Measurements from ENCODE around the gene RILPL1. TPM values are rescaled to one million over a fixed set of nuclear protein-coding genes. Genes with fewer than 3 reads are reported as not detected.
A peak's percentile ranks its signal among the peaks of the same experiment; 100 is the strongest.
"Not testable (repeated sequence)": the region's sequence is repeated elsewhere in the genome, so short reads cannot be mapped to it uniquely, and the experiment has no call there.

The RILPL1 gene, protein sequence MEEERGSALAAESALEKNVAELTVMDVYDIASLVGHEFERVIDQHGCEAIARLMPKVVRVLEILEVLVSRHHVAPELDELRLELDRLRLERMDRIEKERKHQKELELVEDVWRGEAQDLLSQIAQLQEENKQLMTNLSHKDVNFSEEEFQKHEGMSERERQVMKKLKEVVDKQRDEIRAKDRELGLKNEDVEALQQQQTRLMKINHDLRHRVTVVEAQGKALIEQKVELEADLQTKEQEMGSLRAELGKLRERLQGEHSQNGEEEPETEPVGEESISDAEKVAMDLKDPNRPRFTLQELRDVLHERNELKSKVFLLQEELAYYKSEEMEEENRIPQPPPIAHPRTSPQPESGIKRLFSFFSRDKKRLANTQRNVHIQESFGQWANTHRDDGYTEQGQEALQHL
- 10 to 100 TPM; 12.0 to 27.9 (median 15.4) TPM for total RNA-seq

DNA sequence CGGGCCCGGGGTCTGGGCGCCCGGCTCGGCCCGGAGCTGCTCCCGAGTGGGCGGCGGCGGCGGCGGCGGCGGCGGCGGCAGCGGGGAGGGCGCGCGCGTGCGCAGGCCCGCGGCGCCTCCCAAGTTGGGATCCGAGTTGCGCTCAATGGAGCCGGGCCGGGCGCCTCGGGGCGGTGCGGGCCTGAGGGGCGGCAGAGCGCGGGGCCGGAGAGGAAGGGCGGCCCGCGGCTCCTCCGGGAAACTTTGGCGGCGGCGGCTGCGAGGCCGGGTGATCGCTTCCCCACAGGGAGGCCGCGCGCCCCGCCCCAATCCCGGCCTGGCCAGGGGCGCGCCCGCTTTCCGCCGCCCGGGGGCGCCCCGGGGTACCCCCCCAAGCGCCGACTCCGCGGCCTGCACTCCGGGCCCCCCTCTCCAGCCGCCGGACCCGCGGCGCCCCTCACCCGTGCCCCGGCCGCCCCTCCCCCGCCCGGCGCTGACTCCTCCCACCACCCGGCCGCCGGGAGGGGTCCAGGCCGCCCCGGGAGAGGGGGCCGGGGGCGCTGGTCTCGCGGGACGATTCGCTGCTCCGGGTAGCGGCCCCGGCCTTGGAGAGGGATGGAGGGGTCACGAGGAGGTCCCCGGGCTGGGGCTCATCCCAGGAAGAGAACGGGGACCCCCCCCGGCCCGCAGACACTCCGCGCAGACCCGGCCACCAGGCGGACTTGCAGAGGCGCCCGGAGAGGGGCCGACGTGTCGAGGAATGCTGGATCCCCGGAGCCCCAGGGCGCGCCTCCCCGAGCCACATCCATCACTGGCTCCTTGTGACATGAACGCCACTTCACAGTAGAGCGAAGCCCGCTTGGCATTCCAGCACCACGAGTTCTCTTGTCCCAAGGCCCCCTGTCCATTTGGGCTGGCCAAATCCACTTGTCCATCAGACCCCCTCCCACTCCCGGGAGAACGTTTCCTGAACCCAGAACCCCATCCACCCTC is at the start of gene RILPL1:
RILPL1 (minus strand) TSS at position 48 of the 972 bp plus-strand sequence. CDS start 237 bp downstream, outside the sequence.
- intact Hi-C loops (cut with DNase I; ENCODE audit: low total_unique reads) = no loop called here
- TF ChIP-seq POLR2A (IDR thresholded peaks at IDR 0.05) = no peak
- H3K4me3 ChIP-seq (ENCODE audit: low read depth, poor library complexity, severe bottlenecking) = peak within 1 kb of the TSS; percentile 77
- WGBS, 2 donors = 1 to 3% methylated on average over 17 to 42 of the region's 114 CpGs
- DNase-seq (ENCODE audit: low spot score in 2 of 2) = peak; percentile 20 to 89

DNA sequence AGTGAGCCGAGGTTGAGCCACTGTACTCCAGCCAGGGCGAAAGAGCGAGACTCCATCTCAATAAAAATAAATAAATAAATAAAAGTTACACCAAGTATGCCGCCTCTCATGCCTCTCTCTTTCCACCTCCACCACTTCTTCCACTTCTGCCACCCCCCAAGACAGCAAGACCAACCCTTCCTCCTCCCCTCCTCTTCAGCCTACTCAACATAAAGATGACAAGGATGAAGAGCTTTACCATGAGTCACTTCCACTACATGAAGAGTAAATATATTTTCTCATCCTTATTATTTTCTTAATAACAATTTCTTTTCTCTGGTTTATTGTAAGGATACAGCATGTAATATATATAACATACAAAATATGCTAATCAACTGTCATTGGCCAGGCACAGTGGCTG is 47.3 kb upstream of the RILPL1 start:
- no peak for DNase-seq (ENCODE audit: low spot score in 2 of 2)
- WGBS, 2 donors = 93 to 95% methylated on average over 4 of the region's 4 CpGs
- H3K4me3 ChIP-seq (ENCODE audit: low read depth, poor library complexity, severe bottlenecking) = no peak overlapping the region
- intact Hi-C loops (cut with DNase I; ENCODE audit: low total_unique reads) = no loop called here
- no peak for TF ChIP-seq POLR2A (IDR thresholded peaks at IDR 0.05)
- TF ChIP-seq CTCF (IDR thresholded peaks at IDR 0.05) = no peak

DNA sequence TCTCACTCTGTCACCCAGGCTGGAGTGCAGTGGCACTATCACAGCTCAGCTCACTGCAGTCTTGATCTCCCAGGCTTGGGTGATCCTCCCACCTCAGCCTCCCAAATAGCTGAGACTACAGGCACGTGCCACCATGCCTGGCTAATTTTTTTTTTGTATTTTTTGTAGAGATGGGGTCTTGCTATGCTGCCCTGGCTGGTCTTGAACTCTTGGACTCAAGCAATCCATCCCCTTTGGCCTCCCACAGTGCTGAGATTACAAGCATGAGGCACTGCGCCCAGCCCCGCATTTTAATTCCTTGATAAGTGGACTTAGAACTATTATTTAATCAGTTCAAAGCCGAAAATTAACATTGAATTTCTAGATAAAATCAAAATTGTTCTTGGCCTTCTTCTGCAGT is 45.3 kb upstream of the RILPL1 start:
- 95 to 98% methylated on average over 4 of the region's 4 CpGs for WGBS, 2 donors
- DNase-seq (ENCODE audit: low spot score in 2 of 2); intact Hi-C loops (cut with DNase I; ENCODE audit: low total_unique reads); H3K4me3 ChIP-seq (ENCODE audit: low read depth, poor library complexity, severe bottlenecking): not testable (repeated sequence)

DNA sequence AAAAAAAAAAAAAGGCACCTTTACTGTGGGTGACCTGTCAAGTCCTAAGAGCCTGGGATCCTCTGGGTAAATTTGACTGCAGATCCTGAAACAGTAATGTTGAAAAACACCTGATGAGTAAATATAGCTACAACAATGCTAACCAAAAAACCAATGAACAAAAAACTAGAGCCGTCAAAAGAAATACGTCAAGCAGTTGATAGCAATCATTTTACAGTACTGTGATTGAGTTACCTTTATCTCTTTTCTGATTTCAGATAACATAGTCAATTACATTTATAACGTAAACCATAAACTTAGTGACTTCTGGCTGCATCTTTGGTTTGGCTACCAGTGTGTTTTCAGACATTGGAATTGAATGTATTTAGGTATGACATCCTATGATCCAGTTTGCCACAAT is 44.7 kb upstream of the RILPL1 start:
- WGBS, 2 donors = 86% methylated on average over 3 of the region's 3 CpGs
- intact Hi-C loops (cut with DNase I; ENCODE audit: low total_unique reads) = no loop called here
- TF ChIP-seq POLR2A (IDR thresholded peaks at IDR 0.05) = no peak
- TF ChIP-seq CTCF (IDR thresholded peaks at IDR 0.05) = no peak
- DNase-seq (ENCODE audit: low spot score in 2 of 2) = no peak
- H3K4me3 ChIP-seq (ENCODE audit: low read depth, poor library complexity, severe bottlenecking) = no peak overlapping the region

- no peak overlapping the region for H3K4me3 ChIP-seq (ENCODE audit: low read depth, poor library complexity, severe bottlenecking)
- DNase-seq (ENCODE audit: low spot score in 2 of 2) = no peak
- 64 to 75% methylated on average over 1 of the region's 1 CpG for WGBS, 2 donors
- intact Hi-C loops (cut with DNase I; ENCODE audit: low total_unique reads) = no loop called here
- TF ChIP-seq CTCF (IDR thresholded peaks at IDR 0.05) (no peak), POLR2A (IDR thresholded peaks at IDR 0.05) (no peak)
Observed at GRCh38 chr12:123576611-123577010, 43.1 kb upstream of the RILPL1 start.

DNA sequence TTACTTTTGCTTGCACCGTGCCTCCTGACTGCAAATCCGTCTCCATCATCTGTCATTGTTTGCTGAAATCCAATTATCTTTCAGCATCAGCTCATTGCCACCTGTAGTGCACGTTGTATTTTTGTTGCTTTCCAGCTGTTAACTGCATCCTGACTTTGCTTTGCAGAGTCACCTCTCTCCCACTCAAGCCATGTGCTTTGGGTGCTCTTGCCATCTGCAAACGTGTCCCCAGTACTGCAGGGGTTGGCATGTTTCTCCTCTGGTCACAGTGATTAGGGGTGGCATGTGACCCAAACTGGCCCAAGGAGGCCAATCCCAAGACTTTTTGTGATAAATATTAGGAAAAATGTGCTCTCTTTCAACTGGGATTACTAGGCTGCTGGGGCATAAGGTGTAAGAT is 40.4 kb upstream of the RILPL1 start:
- DNase-seq (ENCODE audit: low spot score in 2 of 2) = no peak
- TF ChIP-seq CTCF (IDR thresholded peaks at IDR 0.05) = no peak
- no peak for TF ChIP-seq POLR2A (IDR thresholded peaks at IDR 0.05)
- intact Hi-C loops (cut with DNase I; ENCODE audit: low total_unique reads) = no loop called here
- WGBS, 2 donors = 34 to 38% methylated on average over 4 of the region's 4 CpGs
- no peak overlapping the region for H3K4me3 ChIP-seq (ENCODE audit: low read depth, poor library complexity, severe bottlenecking)
